Heart left ventricle (tissue), 16 donors: ENCODE results near the gene CLDN7. TPM values are rescaled to one million over a fixed set of nuclear protein-coding genes. Genes with fewer than 3 reads are reported as not detected.
"Not testable (repeated sequence)": the region's sequence is repeated elsewhere in the genome, so short reads cannot be mapped to it uniquely, and the experiment has no call there.

Source experiments
- ATAC-seq, 4 donors: fragments of 200-7000 bp; cut with Tn5 transposase; one replicate each; pipeline ENCODE4 v1.9.1; 2020 to 2022; ENCODE audit warnings: moderate library complexity in 4 of 4, mild to moderate bottlenecking in 3 of 4, moderate number of reproducible peaks in 1 of 4
- DNase-seq, 5 donors: peaks; one replicate each; pipeline ENCODE4 v3.0.0-alpha.2; 2020
- H3K27ac ChIP-seq, 12 donors: fragments of 200-600 bp; sonication (generic) in 4 of 12; one replicate each; pipeline versions ENCODE4 v1.5.0 to v1.8.0; 2016 to 2022; ENCODE audit warnings: mild to moderate bottlenecking in 2 of 12
- H3K27me3 ChIP-seq, 9 donors: fragments of 200-600 bp; sonication (generic) in 2 of 9; one replicate each; pipeline versions ENCODE4 v1.5.1 to v1.8.0; 2016 to 2022; ENCODE audit warnings: mild to moderate bottlenecking in 3 of 9
- H3K36me3 ChIP-seq, 9 donors: fragments of 200-600 bp; sonication (generic) in 2 of 9; one replicate each; pipeline versions ENCODE4 v1.5.0 to v1.8.0; 2018 to 2022; ENCODE audit warnings: mild to moderate bottlenecking in 2 of 9
- H3K4me1 ChIP-seq, 12 donors: fragments of 200-600 bp; sonication (generic) in 4 of 12; one replicate each; pipeline versions ENCODE4 v1.5.0 to v1.8.0; 2016 to 2022; ENCODE audit warnings: mild to moderate bottlenecking in 3 of 12
- H3K4me3 ChIP-seq, 12 donors: fragments of 200-600 bp; sonication (generic) in 4 of 12; one replicate each; pipeline versions ENCODE4 v1.5.0 to v1.8.0; 2017 to 2022; ENCODE audit warnings: mild to moderate bottlenecking in 9 of 12, moderate library complexity in 4 of 12
- H3K9me3 ChIP-seq, 12 donors: fragments of 200-600 bp; sonication (generic) in 4 of 12; one replicate each; pipeline versions ENCODE4 v1.5.0 to v1.8.0; 2016 to 2022; ENCODE audit warnings: mild to moderate bottlenecking in 1 of 12
- CTCF ChIP-seq, 12 donors: fragments of 200-600 bp; sonication (generic) in 4 of 12; IDR thresholded peaks; one replicate each; pipeline versions ENCODE4 v1.5.0 to v1.8.0; 2018 to 2022; ENCODE audit warnings: antibody characterized with exemption in 12 of 12, mild to moderate bottlenecking in 5 of 12
- POLR2A ChIP-seq, 2 donors: fragments of 450-650 bp; IDR thresholded peaks; one replicate each; pipeline ENCODE4 v1.6.1; 2017; ENCODE audit warnings: antibody characterized with exemption in 2 of 2, mild to moderate bottlenecking in 2 of 2, moderate library complexity in 2 of 2
- WGBS, 4 donors: extraction: QIAGEN DNeasy Blood & Tissue Kit in 2 of 4; methylation state at CpG; one replicate each; pipeline versions ENCODE4 v1.1.5 to v1.1.7; 2013 to 2018; 5-methylcytosine and 5-hydroxymethylcytosine counted together
- intact Hi-C, 10 donors: fragments of 100-400 bp; cut with DNase I; formaldehyde crosslinking; loops; one replicate each; pipeline versions ENCODE4 v1.11.1 to v1.14.2; 2022
- polyA plus RNA-seq, 2 donors: library from polyadenylated mRNA; stranded (reverse); fragments of 200-250 nt; gene quantifications; one replicate each; pipeline ENCODE4 v1.2.3, GENCODE V29; 2013
- total RNA-seq, 9 donors: library from RNA; depleted of rRNA in 2 of 9; stranded (reverse); fragments of >200 nt in 2 of 9; fragmentation: NEBNext Ultra II Directional in 3 of 9; extraction: Animal tissue kit (Norgen Biotek cat#: 25700) in 3 of 9; gene quantifications; one replicate each; pipeline versions ENCODE4 v1.1.0 to v1.2.4, GENCODE V29; 2016 to 2023
- donor health status: ischemic (EF 13 %, LVEDD 7.1; RV severe dilation, severe dysfunction).
- donor health status: healthy with polysubstance abuse.
- donor health status: DM: no; HTN: yes; CAD: no.
- donor health status: DM: no; HTN: no; CAD: no.
- donor health status: ischemic (EF 25% LVEDD 6.9; RV normal size, moderate dysfunction).
- donor health status: ischemic (EF 25% LVEDD 5.7; RV mildly dilated, moderate dysfunction).
- donor health status: healthy.
- donor health status: DM: yes; HTN: yes; CAD: no.
- donor health status: ischemic (EF 35%, LVEDD 5.7; RV mildly dilated, moderate dysfunction).
- donor health status: nonischemic (EF 11% LVEDD 7.7; RV severe dilation, severe dysfunction).
- donor health status: DM: yes; HTN: yes; CAD: no.
- donor health status: PGD.
- donor health status: ischemic (EF 29% LVEDD 5.4; RV normal size, mild dysfunction).
- donor health status: nonischemic (EF 23%, LVEDD 6.1; RV moderate dilation, normal function).

CLDN7 gene
- total and polyA plus RNA-seq, 11 donors = 0.36 to 2.6 (median 1.3) TPM; not detected in 2

DNA sequence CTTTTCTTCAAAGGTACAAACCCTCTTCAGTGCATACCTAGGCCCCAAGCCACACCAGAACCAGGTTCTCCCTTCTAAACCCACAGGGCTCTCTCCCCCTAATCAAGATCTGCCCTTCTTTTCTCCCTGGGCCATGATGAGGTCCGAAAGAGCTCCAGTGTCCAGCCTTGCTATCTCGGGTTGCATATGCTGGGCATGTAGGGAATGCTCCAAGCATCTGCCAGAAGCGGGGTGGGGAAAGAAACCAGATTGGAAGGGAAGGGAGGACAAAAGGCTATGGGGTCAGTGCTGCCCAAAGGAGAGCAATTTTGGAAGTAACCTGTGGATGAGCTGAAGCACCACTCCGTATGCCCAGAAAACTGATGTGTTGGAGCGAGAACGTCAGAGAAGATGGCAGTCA, 13.1 kb downstream of the CLDN7 start:
- DNase-seq (no peak), ATAC-seq (no peak)
- H3K36me3 ChIP-seq = peaks cover 0 to 38% (median 34%) of the 10 kb centered on the region in 9 donors
- H3K9me3 ChIP-seq = no peaks in the 10 kb centered on the region
- WGBS, 4 donors = 61 to 75% (median 68%) methylated on average over 6 of the region's 6 CpGs
- TF ChIP-seq POLR2A (IDR thresholded peaks at IDR 0.05) (no peak), CTCF (IDR thresholded peaks at IDR 0.05) (no peak)
- H3K27me3 ChIP-seq = no peaks in the 10 kb centered on the region
- H3K4me3 ChIP-seq = peak overlapping the region in 4 of 12 donors; percentile 90 to 98 (median 97)
- peaks cover 8 to 46% (median 36%) of the 10 kb centered on the region in 12 donors for H3K4me1 ChIP-seq
- intact Hi-C loops = loop anchor here in 2 of 10 donors (5.0 to 10.0 kb wide), 3 partner anchors 37 to 596 kb away; partner anchors contain the start of gene CD68 (in 1 of the 2)
- H3K27ac ChIP-seq = peak overlapping the region in 10 of 12 donors; percentile 10 to 98 (median 35)

DNA sequence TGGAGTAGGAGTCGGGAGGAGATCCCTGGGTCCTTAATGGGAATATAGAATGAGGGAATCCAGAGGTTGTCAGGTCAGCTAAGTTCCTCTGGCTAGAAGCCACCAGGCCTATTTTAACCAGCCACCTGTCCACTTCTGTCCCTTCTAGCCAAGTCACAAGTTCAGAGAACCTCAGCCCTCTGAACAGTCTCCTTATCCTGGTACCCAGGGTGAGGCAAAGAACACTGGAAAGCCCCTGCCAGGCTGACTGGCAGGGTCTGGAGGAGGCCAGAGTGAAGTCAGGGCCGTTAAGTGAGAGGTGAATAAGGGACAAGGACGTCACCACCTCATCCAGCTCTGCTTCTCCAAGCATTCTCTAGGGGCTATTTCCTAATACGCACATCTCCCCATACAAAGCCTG, 13.5 kb downstream of the CLDN7 start:
- 49 to 58% (median 55%) methylated on average over 4 of the region's 4 CpGs for WGBS, 4 donors
- peaks cover 8 to 47% (median 36%) of the 10 kb centered on the region in 12 donors for H3K4me1 ChIP-seq

GRCh38 chr17:7246779-7247178, 15.5 kb downstream of the CLDN7 start:
- DNase-seq = peak in 1 of 5 donors; percentile 23
- Histone ChIP-seq H3K27me3 (no peaks in the 10 kb centered on the region), H3K36me3 (peaks cover 0 to 36% (median 32%) of the 10 kb centered on the region in 9 donors), H3K4me1 (peaks cover 8 to 43% (median 32%) of the 10 kb centered on the region in 12 donors), H3K4me3 (no peak overlapping the region), H3K9me3 (no peaks in the 10 kb centered on the region), H3K27ac (no peak overlapping the region)
- no peak for ATAC-seq
- 88 to 93% (median 91%) methylated on average over 5 of the region's 5 CpGs for WGBS, 4 donors
- TF ChIP-seq CTCF (IDR thresholded peaks at IDR 0.05) (no peak), POLR2A (IDR thresholded peaks at IDR 0.05) (no peak)
- intact Hi-C loops = loop anchor here in 2 of 10 donors (5.0 to 10.0 kb wide), 3 partner anchors 34 to 598 kb away; partner anchors contain the start of gene CD68 (in 1 of the 2)

More for the DNA sequence above, 13.5 kb downstream of the CLDN7 start:
- TF ChIP-seq POLR2A (IDR thresholded peaks at IDR 0.05) (no peak), CTCF (IDR thresholded peaks at IDR 0.05) (no peak)
- Histone ChIP-seq H3K27ac (peak overlapping the region in 10 of 12 donors; percentile 10 to 98 (median 35)), H3K27me3 (no peaks in the 10 kb centered on the region), H3K9me3 (no peaks in the 10 kb centered on the region), H3K36me3 (peaks cover 0 to 38% (median 35%) of the 10 kb centered on the region in 9 donors), H3K4me3 (peak overlapping the region in 2 of 12 donors; percentile 98)
- no peak for ATAC-seq
- DNase-seq = no peak
- intact Hi-C loops = loop anchor here in 2 of 10 donors (5.0 to 10.0 kb wide), 3 partner anchors 36 to 596 kb away; partner anchors contain the start of gene CD68 (in 1 of the 2)

- Histone ChIP-seq H3K36me3 (peaks cover 0 to 52% (median 46%) of the 10 kb centered on the region in 9 donors), H3K27ac (peak overlapping the region in 10 of 12 donors; percentile 91 to 99 (median 97)), H3K4me1 (peaks cover 5 to 41% (median 32%) of the 10 kb centered on the region in 12 donors), H3K4me3 (peak overlapping the region in 3 of 12 donors; percentile 79 to 92 (median 83))
- not testable (repeated sequence) for ATAC-seq, H3K27me3 ChIP-seq, H3K9me3 ChIP-seq
- peak in 1 of 5 donors; percentile 22 for DNase-seq
- intact Hi-C loops = loop anchor here in 2 of 10 donors (10.0 kb wide), 2 partner anchors 331 to 601 kb away; partner anchors contain the start of gene CD68 (in 1 of the 2)
- WGBS, 4 donors = 70 to 82% (median 77%) methylated on average over 10 of the region's 10 CpGs
Observed at GRCh38 chr17:7243838-7244237, 18.4 kb downstream of the CLDN7 start.
